ENCODE results near the gene CC2D2A. TPM values are rescaled to one million over a fixed set of nuclear protein-coding genes. Genes with fewer than 3 reads are reported as not detected.

The CC2D2A gene
- 10 to 100 TPM in 1 of 2 donors, 1 to 10 TPM in 1; 7.0 to 12.9 TPM for total RNA-seq
- long read RNA-seq, partial matches to known transcripts = 0 of 5 reads
- long read RNA-seq, other reads (novel, unspliced or antisense) = 3 of 5 reads

- ATAC-seq (peak; percentile 90 to 95), DNase-seq (no peak)
- intact Hi-C loops (cut with DNase I) = no loop called here
Observed at GRCh38 chr4:15469402-15470127, at the start of gene CC2D2A. Gene CC2D2A (plus strand): TSS chr4:15469882. CDS start chr4:15475933, 6,051 bp downstream.

DNA sequence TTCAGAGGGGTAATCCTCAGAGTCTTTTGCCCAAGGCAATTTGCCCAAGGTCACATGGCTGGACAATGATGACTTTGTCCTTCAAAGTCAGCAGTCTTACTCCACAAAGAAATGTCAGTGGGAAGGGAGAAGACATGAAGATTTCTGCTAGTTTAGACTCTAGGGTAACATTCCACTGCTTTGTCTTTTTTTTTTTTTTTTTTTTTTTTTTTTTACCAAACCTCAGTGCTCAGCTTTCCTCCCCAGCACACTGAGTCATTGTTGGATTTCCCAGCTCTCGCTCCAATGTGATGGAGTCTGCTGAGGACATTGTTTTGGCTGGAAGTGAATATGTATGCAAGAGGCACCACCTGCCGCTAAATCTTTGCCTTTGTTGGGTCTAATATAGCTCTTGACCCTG is 49.0 kb upstream of the CC2D2A start:
- DNase-seq (no peak), ATAC-seq (peak in 1 of 2 donors; percentile 68)
- intact Hi-C loops (cut with DNase I) = no loop called here

GRCh38 chr4:15423285-15423711 is 46.4 kb upstream of the CC2D2A start:
- no peak for ATAC-seq
- no peak for DNase-seq
- intact Hi-C loops (cut with DNase I) = no loop called here

DNA sequence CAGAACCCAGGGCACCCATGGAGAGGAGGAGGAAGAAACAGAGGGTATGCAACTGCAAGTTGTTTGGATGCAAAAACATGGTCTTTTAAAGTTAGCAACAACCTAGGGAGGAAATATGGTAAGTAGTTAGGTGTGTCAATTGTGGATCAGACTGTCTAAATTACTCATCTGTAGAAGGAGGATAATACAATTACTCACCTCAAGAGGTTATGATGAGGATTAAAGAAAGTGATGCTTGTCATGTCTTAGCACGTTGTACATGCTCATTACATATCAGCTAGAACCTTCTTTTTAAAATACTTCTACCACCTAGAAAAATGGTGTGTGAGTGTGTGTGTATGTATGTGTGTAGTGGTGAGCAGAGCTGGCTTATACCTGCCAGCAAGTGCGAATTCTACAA is 44.2 kb upstream of the CC2D2A start:
- ATAC-seq = no peak
- intact Hi-C loops (cut with DNase I) = no loop called here
- DNase-seq = no peak

- intact Hi-C loops (cut with DNase I) = no loop called here
- no peak for ATAC-seq
- no peak for DNase-seq
Observed at GRCh38 chr4:15427161-15427560, 42.5 kb upstream of the CC2D2A start.

DNA sequence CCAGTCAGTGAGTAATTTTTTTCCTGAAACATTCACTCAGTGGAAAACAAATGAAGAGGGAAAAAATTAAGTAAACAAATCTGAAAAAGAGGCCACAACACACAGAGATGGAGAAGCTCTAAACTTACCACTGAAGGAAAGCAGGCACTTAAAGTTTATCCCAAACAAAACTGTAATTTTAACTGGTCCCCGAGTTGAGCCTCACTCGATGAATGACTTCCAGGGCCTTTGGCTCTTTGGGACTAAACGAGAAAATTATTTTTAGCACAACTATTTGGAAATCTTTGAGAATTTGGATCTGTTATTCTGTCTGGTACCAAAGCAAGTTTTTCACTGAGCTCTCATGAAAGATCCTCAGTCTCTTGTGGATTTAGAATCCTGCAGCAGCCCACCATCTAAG is 42.0 kb upstream of the CC2D2A start, which contains the start of gene C1QTNF7:
Gene C1QTNF7, plus strand, starts transcription at position 333 of the 400 bp plus-strand sequence. CDS start 7,711 bp downstream, outside the sequence.
- DNase-seq (no peak), ATAC-seq (peak in 1 of 2 donors; percentile 41)
- intact Hi-C loops (cut with DNase I) = no loop called here

DNA sequence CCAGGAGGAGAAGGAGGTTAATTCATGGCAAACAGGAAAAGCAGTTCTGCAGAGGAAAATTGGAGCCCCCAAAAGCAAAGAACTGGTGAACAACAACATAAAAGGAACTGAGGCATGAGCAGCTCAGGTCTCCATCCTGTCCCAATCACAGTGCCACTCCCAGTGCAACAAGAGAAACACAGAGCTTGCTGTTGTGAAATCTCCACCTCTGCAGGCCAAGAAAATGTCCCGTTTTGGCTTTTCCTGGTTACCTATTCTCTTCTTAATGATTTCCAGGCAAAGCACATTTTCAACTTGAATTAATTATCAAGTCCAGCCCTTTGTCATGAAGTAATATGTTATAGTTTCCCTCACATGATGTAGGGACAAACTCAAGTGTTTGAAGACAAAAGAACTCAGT is 41.1 kb upstream of the CC2D2A start:
- intact Hi-C loops (cut with DNase I) = no loop called here
- ATAC-seq (peak in 1 of 2 donors; percentile 34), DNase-seq (no peak)

GRCh38 chr4:15434091-15434490 is 35.6 kb upstream of the CC2D2A start:
- ATAC-seq (peak in 1 of 2 donors; percentile 38), DNase-seq (no peak)
- intact Hi-C loops (cut with DNase I) = no loop called here

- DNase-seq (no peak), ATAC-seq (no peak)
- intact Hi-C loops (cut with DNase I) = no loop called here
Observed at GRCh38 chr4:15434676-15435075, 35.0 kb upstream of the CC2D2A start.

- intact Hi-C loops (cut with DNase I) = no loop called here
- ATAC-seq (no peak), DNase-seq (no peak)
Observed at GRCh38 chr4:15436513-15436912, 33.2 kb upstream of the CC2D2A start.

DNA sequence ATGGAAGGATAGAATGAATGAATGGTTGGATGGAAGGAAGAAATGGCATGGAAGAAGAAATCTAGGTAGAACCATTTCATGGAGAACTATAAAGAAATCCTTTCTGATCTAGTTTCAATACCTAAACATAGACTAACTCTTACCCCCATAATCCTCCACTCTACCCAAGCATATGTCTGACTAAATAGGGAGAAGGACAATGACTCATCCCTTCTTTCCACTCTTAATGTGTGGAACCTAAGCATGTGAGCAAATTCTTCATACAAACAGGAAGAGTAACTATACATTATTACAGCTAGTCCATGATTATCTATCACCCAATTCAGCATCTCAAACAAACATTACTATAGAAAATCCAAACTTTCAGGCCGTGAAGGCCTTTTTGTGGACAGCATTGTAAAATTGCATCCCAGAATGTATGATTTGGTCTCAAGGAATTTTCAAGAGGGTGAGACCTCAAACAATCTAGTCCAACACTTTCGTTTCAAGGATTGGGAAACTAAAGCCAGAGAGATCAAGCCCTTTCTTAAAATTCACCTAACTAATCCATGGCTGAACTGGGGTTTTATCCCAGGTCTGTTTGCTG is 30.6 kb upstream of the CC2D2A start:
- DNase-seq (no peak), ATAC-seq (no peak)
- intact Hi-C loops (cut with DNase I) = no loop called here

GRCh38 chr4:15443371-15444160 is 26.1 kb upstream of the CC2D2A start:
- DNase-seq (no peak), ATAC-seq (peak; percentile 47 to 74)
- intact Hi-C loops (cut with DNase I) = no loop called here

GRCh38 chr4:15444276-15444675 is 25.4 kb upstream of the CC2D2A start:
- DNase-seq (no peak), ATAC-seq (no peak)
- intact Hi-C loops (cut with DNase I) = no loop called here

- intact Hi-C loops (cut with DNase I) = no loop called here
- DNase-seq = no peak
Observed at GRCh38 chr4:15444879-15445547, 24.7 kb upstream of the CC2D2A start.

GRCh38 chr4:15451181-15451865 is 18.4 kb upstream of the CC2D2A start:
- intact Hi-C loops (cut with DNase I) = no loop called here
- peak; percentile 22 for DNase-seq
- ATAC-seq = peak in 1 of 2 donors; percentile 66

More at GRCh38 chr4:15444879-15445547, 24.7 kb upstream of the CC2D2A start:
- ATAC-seq = no peak

DNA sequence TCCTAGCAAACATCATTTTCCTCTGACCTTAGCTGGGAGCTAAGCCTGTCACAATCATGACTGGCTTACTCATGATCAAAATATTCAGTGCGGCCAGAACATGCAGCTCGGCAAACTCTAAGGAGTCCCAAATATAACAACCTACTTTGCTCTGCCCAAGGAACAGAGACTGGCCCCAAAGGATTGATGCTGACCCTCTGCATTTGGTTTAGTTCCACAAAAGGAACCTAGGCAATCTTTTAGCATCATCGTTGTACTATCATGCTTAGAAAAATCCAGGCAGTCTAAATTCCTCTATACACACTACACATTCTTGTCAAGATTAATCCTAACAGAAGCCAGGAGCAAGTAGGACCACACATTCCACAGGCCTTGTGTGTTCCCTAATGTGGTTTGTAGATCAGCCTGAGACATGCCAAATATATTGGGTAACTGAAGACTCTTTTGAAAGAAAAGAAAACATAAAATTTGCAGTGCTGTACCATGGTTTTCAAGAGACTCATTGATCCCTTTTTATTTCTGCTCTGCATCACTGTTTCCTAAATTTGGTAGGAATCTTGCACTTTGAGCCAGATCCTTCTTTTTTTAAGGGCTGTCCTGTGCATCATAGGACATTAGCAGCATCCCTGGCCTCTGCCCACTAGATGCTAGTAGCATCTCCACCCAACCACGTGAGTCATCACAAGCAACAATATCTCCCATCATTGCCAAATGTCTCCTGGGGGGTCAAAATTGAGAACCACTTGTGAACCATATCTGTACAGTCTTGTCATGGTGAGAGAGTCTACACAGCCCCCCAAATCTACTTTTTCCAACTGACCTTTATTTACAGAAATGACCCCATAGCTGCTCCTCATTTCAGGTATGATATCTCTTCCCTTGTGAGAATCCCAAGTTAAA is 17.6 kb upstream of the CC2D2A start:
- ATAC-seq = peak; percentile 51 to 83
- DNase-seq = peak; percentile 23
- intact Hi-C loops (cut with DNase I) = no loop called here

DNA sequence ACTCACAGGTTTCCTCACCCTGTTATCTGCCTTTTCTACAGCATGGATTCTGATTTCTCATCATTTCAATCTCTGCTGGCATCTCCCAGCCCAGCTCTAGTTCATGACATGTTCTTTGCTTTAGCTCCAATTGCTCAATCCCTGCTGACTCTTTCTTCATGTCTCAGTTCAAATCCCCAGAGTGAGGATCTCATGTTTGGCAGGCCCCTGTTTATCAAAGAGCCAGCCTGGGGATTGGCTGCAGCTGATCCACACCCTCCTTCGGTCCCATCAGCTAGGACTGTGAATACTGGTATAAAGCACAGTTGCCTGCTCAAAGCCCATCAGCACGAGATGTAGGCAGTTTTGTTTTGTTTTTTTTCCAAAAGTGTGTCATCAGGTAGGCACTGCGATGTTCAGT is 14.4 kb upstream of the CC2D2A start:
- DNase-seq (peak; percentile 34), ATAC-seq (peak; percentile 56 to 83)
- intact Hi-C loops (cut with DNase I) = loop anchor here in 1 of 2 donors (5.0 kb wide), 1 partner anchor 218 kb away; no protein-coding TSS in a partner anchor
